ENCODE data around the gene PPFIA3. TPM values are rescaled to one million over a fixed set of nuclear protein-coding genes. Genes with fewer than 3 reads are reported as not detected.

Gene PPFIA3
- total RNA-seq, 4 donors from 2014 or later, result 0.68 to 5.7 (median 2.4) TPM

GRCh38 chr19:49189259-49189658, 69.9 kb downstream of the PPFIA3 start:
- TF ChIP-seq CTCF (IDR thresholded peaks at IDR 0.05; ENCODE audit: low read depth), result no peak

GRCh38 chr19:49190781-49191180, 71.4 kb downstream of the PPFIA3 start:
- no peak for TF ChIP-seq CTCF (IDR thresholded peaks at IDR 0.05; ENCODE audit: low read depth)

- TF ChIP-seq CTCF (IDR thresholded peaks at IDR 0.05; ENCODE audit: low read depth), result no peak
Measured at GRCh38 chr19:49193822-49194394, 74.6 kb downstream of the PPFIA3 start.

GRCh38 chr19:49194408-49194807, 75.1 kb downstream of the PPFIA3 start:
- no peak for TF ChIP-seq CTCF (IDR thresholded peaks at IDR 0.05; ENCODE audit: low read depth)

GRCh38 chr19:49196527-49197240, 77.3 kb downstream of the PPFIA3 start:
- TF ChIP-seq CTCF (IDR thresholded peaks at IDR 0.05; ENCODE audit: low read depth), result no peak

GRCh38 chr19:49200238-49200862, 81.0 kb downstream of the PPFIA3 start:
- no peak for TF ChIP-seq CTCF (IDR thresholded peaks at IDR 0.05; ENCODE audit: low read depth)

Small RNA genes within 50 kb of the gene (small RNA-seq; reads per million reads assigned to genes)
- gene RN7SL708P, result not detected

Other genes starting within 250 kb of the PPFIA3 start
- gene PPP1R15A, start 247.1 kb upstream of the PPFIA3 start, total RNA-seq, result 10 to 100 TPM; 30.5 to 81.7 (median 48.3) TPM
- gene TULP2, start 220.8 kb upstream of the PPFIA3 start, total RNA-seq, result under 1 TPM in 1 of 4 donors, not detected in 3; 0.22 TPM
- gene NUCB1, start 219.2 kb upstream of the PPFIA3 start, total RNA-seq, result 100 to 1,000 TPM; 128 to 480 (median 313) TPM
- 1 to 10 TPM in 1 of 4 donors, not detected in 3; 1.1 TPM for gene DHDH, start 185.8 kb upstream of the PPFIA3 start, total RNA-seq
- 10 to 100 TPM; 21.0 to 37.2 (median 31.2) TPM for gene BAX, start 164.7 kb upstream of the PPFIA3 start, total RNA-seq
- gene FTL, start 154.2 kb upstream of the PPFIA3 start, total RNA-seq, result over 10,000 TPM in 3 of 4 donors, 1,000 to 10,000 TPM in 1; 7,770 to 28,830 (median 13,714) TPM
- gene GYS1, start 126.2 kb upstream of the PPFIA3 start, total RNA-seq, result 10 to 100 TPM; 15.1 to 86.3 (median 34.5) TPM
- gene RUVBL2, start 125.7 kb upstream of the PPFIA3 start, total RNA-seq, result 10 to 100 TPM; 34.3 to 62.5 (median 49.4) TPM
- gene LHB, start 102.5 kb upstream of the PPFIA3 start, total RNA-seq, result not detected
- gene CGB3, start 95.2 kb upstream of the PPFIA3 start, total RNA-seq, result not detected
- not detected for gene CGB2, start 87.7 kb upstream of the PPFIA3 start, total RNA-seq
- not detected for gene CGB1, start 82.6 kb upstream of the PPFIA3 start, total RNA-seq
- gene CGB5, start 75.7 kb upstream of the PPFIA3 start, total RNA-seq, result not detected
- gene CGB8, start 70.4 kb upstream of the PPFIA3 start, total RNA-seq, result not detected
- 1 to 10 TPM in 1 of 4 donors, not detected in 3; 1.3 TPM for gene CGB7, start 61.8 kb upstream of the PPFIA3 start, total RNA-seq
- gene NTF4, start 54.7 kb upstream of the PPFIA3 start, total RNA-seq, result not detected
- not detected for gene KCNA7, start 46.8 kb upstream of the PPFIA3 start, total RNA-seq
- gene SNRNP70, start 34.1 kb upstream of the PPFIA3 start, total RNA-seq, result 100 to 1,000 TPM; 122 to 164 (median 152) TPM
- gene LIN7B, start 5.2 kb upstream of the PPFIA3 start, total RNA-seq, result 1 to 10 TPM in 3 of 4 donors, not detected in 1; 6.6 to 9.0 (median 7.1) TPM
- gene C19orf73, start 401 bp upstream of the PPFIA3 start, total RNA-seq, result 1 to 10 TPM in 3 of 4 donors, not detected in 1; 1.1 to 6.5 (median 1.5) TPM
- gene HRC, start 35.9 kb downstream of the PPFIA3 start, total RNA-seq, result 1 to 10 TPM in 2 of 4 donors, under 1 TPM in 2; 0.49 to 3.8 (median 1.7) TPM
- gene TRPM4, start 38.2 kb downstream of the PPFIA3 start, total RNA-seq, result 10 to 100 TPM in 3 of 4 donors, 1 to 10 TPM in 1; 6.5 to 25.8 (median 11.8) TPM
- 1 to 10 TPM in 3 of 4 donors, under 1 TPM in 1; 0.85 to 6.0 (median 3.1) TPM for gene SLC6A16, start 205.6 kb downstream of the PPFIA3 start, total RNA-seq
- gene CD37, start 215.9 kb downstream of the PPFIA3 start, total RNA-seq, result 10 to 100 TPM in 3 of 4 donors, 1 to 10 TPM in 1; 8.9 to 87.4 (median 21.1) TPM
- gene TEAD2, start 242.9 kb downstream of the PPFIA3 start, total RNA-seq, result 10 to 100 TPM; 13.8 to 23.5 (median 19.6) TPM
- gene DKKL1, start 244.3 kb downstream of the PPFIA3 start, total RNA-seq, result 1 to 10 TPM in 1 of 4 donors, not detected in 3; 2.6 TPM

Measured in subcutaneous adipose tissue (tissue), 4 donors.